HG03108 (cell line): Measurements from ENCODE around the gene DCTN2.

Source experiments
- ATAC-seq: cut with Tn5 transposase; IDR thresholded peaks from one replicate; pipeline ENCODE4 v1.9.1; 2021; ENCODE audit warnings: moderate library complexity; ENCODE audit not compliant: unreplicated experiment

The DCTN2 gene

DNA sequence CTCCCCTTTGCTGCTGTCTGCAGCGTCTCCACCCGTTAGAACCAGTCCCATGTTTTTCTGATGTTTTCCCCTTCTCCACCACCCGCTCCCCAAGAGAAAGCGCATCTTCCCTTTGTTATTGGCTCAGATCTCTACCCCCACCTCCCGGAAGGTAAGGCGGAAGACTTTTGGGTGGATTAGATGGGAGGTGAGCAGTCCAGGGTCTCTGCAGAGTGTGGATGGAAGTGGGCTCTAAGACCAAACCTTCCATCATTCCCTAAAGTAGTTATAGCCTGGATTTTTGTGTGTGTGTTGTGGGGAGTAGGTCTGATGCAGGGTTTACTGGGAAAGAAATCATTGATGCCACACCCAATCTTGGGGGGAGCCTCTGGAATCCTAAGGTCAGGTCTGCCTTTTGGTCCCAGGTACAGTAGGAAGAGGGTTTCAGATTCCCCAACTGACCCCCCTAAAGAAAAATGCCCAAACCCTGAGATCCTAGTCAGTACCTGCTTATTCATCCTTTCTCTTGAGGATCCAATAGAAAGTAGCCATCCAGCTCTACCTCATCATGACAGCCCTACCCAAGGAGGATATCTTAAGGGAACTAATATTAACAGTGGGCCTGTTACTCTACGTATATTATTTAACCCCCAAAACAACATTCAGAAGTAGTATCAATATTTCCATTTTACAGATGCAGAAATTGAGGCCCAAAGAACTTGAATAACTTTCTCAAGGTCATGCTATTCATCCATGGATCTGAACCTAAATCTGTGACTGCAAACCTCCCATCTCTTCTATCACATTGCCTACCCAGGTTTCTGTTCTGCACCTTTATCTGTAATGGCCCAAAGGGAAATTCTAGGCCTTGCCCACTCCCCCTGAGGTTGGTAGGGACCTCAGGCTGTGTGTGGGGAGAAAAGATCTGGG, 3.9 kb upstream of the DCTN2 start:
- ATAC-seq: no peak

GRCh38 chr12:57549909-57550640, 3.1 kb upstream of the DCTN2 start, which contains the start of gene KIF5A:
Gene KIF5A, plus strand, starts transcription at chr12:57550044. Its CDS starts 228 bp downstream, at chr12:57550272.
- no peak for ATAC-seq

- ATAC-seq: no peak
Observed at GRCh38 chr12:57549203-57549908, 2.4 kb upstream of the DCTN2 start.

DNA sequence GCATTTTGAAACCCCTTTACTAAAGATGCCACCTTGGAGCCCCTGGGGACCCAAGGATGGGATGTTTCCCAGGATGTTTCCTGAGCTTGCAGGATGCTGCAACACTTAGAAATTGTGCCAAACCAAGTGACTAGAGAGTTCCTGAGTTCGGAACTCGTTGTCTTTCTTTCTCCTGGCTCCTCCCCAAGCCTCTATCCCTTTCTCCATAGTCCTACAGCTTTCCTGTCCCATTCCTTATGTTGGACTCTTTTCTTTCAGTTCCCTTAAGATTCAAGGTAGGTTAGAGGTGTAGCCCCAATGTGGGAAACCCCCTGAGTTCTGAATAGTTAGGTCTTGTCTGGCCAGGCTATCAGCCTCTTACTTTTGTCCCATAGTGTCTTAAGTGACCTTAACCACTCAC, 1.5 kb upstream of the DCTN2 start:
- no peak for ATAC-seq

DNA sequence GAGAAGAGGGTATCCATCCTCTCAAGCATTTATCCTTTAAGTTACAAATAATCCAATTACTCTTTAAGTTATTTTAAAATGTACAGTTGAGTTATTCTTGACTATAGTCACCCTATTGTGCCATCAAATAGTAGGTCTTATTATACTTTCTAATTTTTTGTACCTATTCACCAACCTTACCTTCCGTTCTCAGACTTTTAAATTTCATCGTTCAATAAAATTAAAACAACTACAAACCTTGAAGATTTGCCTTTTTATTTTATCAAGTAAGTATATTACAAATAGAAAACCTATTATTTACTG, 972 bp upstream of the DCTN2 start:
- ATAC-seq: no peak

DNA sequence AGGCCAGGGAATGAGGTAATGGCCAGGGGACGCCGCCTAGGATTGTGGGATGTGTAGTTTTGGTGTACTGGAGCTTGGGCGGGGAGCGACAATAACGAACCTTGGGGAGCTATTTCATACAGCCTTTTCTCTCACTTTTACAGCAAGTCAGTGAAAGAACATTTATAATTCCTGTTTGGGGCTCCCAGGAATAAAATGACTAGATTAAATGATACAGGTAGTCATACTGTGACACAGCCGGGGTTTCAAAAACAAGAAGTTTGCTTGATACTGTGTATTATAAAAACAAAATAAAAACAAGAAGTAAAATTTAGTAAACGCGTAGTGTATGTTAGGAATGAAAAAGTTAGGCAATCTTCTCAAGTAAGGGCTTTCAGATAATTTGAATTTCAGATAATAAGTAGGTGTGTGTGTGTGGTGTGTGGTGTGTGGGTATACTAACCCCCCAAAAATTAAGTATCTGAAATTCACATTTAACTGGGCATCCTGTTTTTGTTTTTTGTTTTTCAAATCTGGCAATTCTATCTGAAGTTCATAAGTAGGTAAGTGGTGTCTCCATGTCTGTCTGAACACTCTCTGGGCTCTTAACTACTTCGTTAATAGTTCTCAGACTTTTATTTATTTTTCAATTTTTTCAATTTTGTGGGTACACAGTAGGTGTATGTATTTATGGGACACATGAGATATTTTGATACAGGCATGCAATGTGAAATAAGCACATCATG, 458 bp upstream of the DCTN2 start:
- no peak for ATAC-seq

- no peak for ATAC-seq
Observed at GRCh38 chr12:57545809-57546437, 1.1 kb downstream of the DCTN2 start.

DNA sequence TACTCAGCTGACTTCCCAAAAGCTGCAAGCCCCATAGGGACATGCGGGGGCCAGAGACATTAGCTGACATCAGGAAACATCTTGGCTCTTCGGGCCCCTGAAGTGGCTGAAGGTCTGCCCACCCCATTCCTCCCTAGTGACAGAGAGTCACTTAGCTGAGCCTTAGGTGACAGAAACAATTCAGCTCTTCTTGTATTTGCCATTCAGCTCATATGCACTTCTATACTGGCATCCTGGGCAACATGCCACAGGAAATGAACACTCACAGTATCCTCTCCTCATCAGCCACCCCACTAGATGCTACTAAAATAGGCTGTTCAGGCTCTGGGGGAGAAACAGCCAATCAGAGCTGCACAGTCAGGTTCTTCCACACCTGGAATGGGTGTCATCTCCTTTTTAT, 3.4 kb downstream of the DCTN2 start:
- no peak for ATAC-seq

DNA sequence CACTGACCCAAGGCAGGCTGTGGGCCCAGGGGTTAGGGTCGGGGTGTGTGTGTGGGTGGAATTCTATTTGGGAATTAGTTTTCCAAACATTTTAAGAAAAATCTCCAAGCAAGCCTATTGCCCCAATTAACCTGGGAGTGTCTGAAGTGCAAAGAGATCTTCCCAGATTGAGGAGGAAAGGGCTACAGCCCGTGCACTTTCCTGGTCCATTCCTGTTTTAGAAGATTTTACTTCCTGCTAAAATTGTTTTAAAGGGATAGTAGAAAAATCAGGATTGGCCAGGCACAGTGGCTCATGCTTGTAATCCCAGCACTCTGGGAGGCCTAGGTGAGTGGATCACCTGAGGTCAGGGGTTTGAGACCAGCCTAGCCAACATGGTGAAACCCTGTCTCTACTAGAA, 5.3 kb downstream of the DCTN2 start:
- ATAC-seq: no peak

- ATAC-seq: no peak
Observed at GRCh38 chr12:57541001-57541400, 6.0 kb downstream of the DCTN2 start.

DNA sequence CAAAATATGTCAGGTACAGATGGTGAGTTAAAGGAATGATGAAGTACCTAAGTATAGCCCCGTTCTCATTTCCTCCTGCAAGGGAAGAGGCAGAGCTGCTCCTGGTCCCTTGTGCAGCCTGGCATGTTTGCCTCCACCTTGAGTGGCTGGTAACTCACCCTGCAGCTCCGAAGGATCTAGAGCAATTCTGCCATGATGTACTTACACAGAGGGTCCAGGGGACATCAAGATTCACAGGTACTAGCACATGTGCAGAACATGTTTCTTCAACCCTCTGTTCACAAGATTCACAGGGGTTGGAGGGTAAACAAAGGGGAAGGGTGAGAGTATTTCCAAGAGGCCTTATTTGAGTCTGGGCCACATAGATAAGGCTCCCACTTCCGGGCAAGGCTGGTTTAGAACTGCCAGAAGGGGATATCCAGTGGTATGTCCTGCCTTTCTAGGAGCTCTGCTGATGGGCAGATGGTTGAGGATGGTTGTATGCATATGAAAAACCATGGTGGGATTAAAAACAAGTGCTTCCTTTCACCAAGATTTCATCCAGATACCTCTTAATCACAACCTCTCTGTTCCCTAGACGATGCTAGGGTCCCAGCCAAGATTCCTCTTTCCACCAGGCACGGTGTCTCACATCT, 7.7 kb downstream of the DCTN2 start:
- ATAC-seq: no peak

GRCh38 chr12:57536597-57536942, 10.4 kb downstream of the DCTN2 start:
- ATAC-seq: no peak

GRCh38 chr12:57535764-57536596, 11.0 kb downstream of the DCTN2 start:
- ATAC-seq: no peak

- no peak for ATAC-seq
Observed at GRCh38 chr12:57534991-57535543, 11.9 kb downstream of the DCTN2 start.

DNA sequence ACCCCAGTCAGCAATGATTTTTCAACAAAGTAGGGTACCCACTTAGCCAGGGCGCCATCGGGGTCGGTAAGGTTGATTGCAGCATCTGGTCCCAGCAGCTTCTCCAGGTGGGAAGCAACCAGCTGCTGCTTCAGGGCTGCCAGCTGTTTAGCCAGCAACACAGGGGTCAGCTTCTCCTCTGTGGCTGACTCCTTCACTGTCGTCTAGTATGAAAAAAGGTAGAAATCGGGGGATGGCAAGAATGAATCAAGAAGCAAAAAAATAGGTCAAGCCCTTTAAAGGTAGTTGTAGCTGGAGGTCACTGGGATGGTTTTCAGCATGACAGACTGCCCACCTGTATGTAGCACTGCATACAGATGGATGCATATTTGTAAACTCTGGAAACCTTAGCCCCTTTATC, 12.7 kb downstream of the DCTN2 start:
- ATAC-seq: no peak

- ATAC-seq: no peak
Observed at GRCh38 chr12:57533108-57533507, 13.9 kb downstream of the DCTN2 start.

- ATAC-seq: no peak
Observed at GRCh38 chr12:57531836-57532235, 15.2 kb downstream of the DCTN2 start.

GRCh38 chr12:57530396-57531142, 16.4 kb downstream of the DCTN2 start:
- ATAC-seq: no peak
